Myocyte (in vitro differentiated cells): ENCODE measurements around the gene BTD. TPM values are rescaled to one million over a fixed set of nuclear protein-coding genes. Genes with fewer than 3 reads are reported as not detected.
A peak's percentile ranks its signal among the peaks of the same experiment; 100 is the strongest.

Experiments
- DNase-seq: peaks from one replicate; pipeline ENCODE4 v3.0.0-alpha.2; 2012; ENCODE audit warnings: low read depth
- microRNA-seq: library from miRNA; unstranded; fragments of <30 nt; microRNA quantifications from one replicate; pipeline ENCODE4, GENCODE V29; 2016
- total RNA-seq: library from RNA; depleted of rRNA; stranded (reverse); fragments of >200 nt; gene quantifications from 2 replicates; pipeline ENCODE4 v1.2.3, GENCODE V29; 2014

Gene BTD
- total RNA-seq, 1 donor from 2014 or later, result 22.9 TPM

GRCh38 chr3:15664144-15664543 lies 62.6 kb downstream of the BTD start:
- no peak for DNase-seq

- no peak for DNase-seq
These were observed 64.1 kb downstream of the BTD start for GRCh38 chr3:15665510-15666150.

GRCh38 chr3:15666277-15666676 lies 64.7 kb downstream of the BTD start:
- peak; percentile 55 for DNase-seq

- DNase-seq, result no peak
These were observed 65.9 kb downstream of the BTD start for GRCh38 chr3:15667484-15667883.

GRCh38 chr3:15673536-15673935 lies 72.0 kb downstream of the BTD start:
- peak; percentile 23 for DNase-seq

GRCh38 chr3:15676259-15676658 lies 74.7 kb downstream of the BTD start:
- DNase-seq, result no peak

GRCh38 chr3:15679306-15679705 lies 77.8 kb downstream of the BTD start:
- DNase-seq, result no peak

- DNase-seq, result no peak
These were observed 80.1 kb downstream of the BTD start for GRCh38 chr3:15681668-15682067.

- DNase-seq, result no peak
These were observed 81.1 kb downstream of the BTD start for GRCh38 chr3:15682561-15683185.

GRCh38 chr3:15683253-15683652 lies 81.7 kb downstream of the BTD start:
- DNase-seq, result no peak

- no peak for DNase-seq
These were observed 84.4 kb downstream of the BTD start for GRCh38 chr3:15685927-15686326.

GRCh38 chr3:15690230-15690629 lies 88.7 kb downstream of the BTD start:
- no peak for DNase-seq

- DNase-seq, result no peak
These were observed 89.2 kb downstream of the BTD start for GRCh38 chr3:15690748-15691147.

- DNase-seq, result no peak
These were observed 91.8 kb downstream of the BTD start for GRCh38 chr3:15693355-15693754.

GRCh38 chr3:15694628-15695027 lies 93.1 kb downstream of the BTD start:
- no peak for DNase-seq

Small RNAs within 50 kb of the gene (microRNA-seq; reads per million reads assigned to microRNA genes)
- gene MIR3134, result not detected

Other genes starting within 250 kb of the BTD start
- 25.3 and 27.2 TPM in 2 replicates for gene METTL6, start 174.2 kb upstream of the BTD start, total RNA-seq
- gene EAF1, start 174.1 kb upstream of the BTD start, total RNA-seq, result 23.5 and 38.0 TPM in 2 replicates
- 2.9 and 24.8 TPM in 2 replicates for gene COLQ, start 80.0 kb upstream of the BTD start, total RNA-seq
- 11.2 and 11.7 TPM in 2 replicates for gene HACL1, start 176 bp upstream of the BTD start, total RNA-seq
- 78.7 and 106 TPM in 2 replicates for gene ANKRD28, start 196.2 kb downstream of the BTD start, total RNA-seq